CD14-positive monocyte (primary cell): ENCODE data around the gene EMID1. TPM values are rescaled to one million over a fixed set of nuclear protein-coding genes. Genes with fewer than 3 reads are reported as not detected.

ENCODE experiments used
- DNase-seq, 3 donors: peaks; one replicate each; pipeline ENCODE4 v3.0.0-alpha.2; 2011 to 2022
- H2AFZ ChIP-seq: 2 replicates; pipeline ENCODE4 v1.6.0; 2012; ENCODE audit warnings: mild to moderate bottlenecking, low read depth, low read length, inconsistent platforms; ENCODE audit not compliant: insufficient read depth, poor library complexity, severe bottlenecking
- H3K27ac ChIP-seq, 2 donors: 1 replicate in 1 of 2; 2 replicates in 1 of 2; pipeline ENCODE4 v1.5.1; 2012 to 2013; ENCODE audit warnings: low read length in 2 of 2, control low read depth in 1 of 2, inconsistent platforms in 1 of 2, low read depth in 1 of 2, mild to moderate bottlenecking in 1 of 2
- H3K27me3 ChIP-seq, 2 donors: one replicate each; pipeline versions ENCODE4 v1.6.0 to v1.6.1; 2011 to 2013; ENCODE audit warnings: low read length in 2 of 2; ENCODE audit not compliant: control insufficient read depth in 2 of 2, insufficient read depth in 2 of 2
- H3K36me3 ChIP-seq, 2 donors: replicated peaks in 1 of 2; 1 replicate in 1 of 2; 2 replicates in 1 of 2; pipeline versions ENCODE4 v1.5.1 to v1.6.1; 2012 to 2013; ENCODE audit warnings: low read length in 2 of 2, control low read depth in 1 of 2, inconsistent platforms in 1 of 2, mild to moderate bottlenecking in 1 of 2; ENCODE audit not compliant: insufficient read depth in 2 of 2, control insufficient read depth in 1 of 2
- H3K4me1 ChIP-seq, 2 donors: 1 replicate in 1 of 2; 2 replicates in 1 of 2; pipeline versions ENCODE4 v1.5.1 to v1.6.1; 2012 to 2013; ENCODE audit warnings: low read length in 2 of 2, control low read depth in 1 of 2, inconsistent platforms in 1 of 2, mild to moderate bottlenecking in 1 of 2, moderate library complexity in 1 of 2; ENCODE audit not compliant: insufficient read depth in 2 of 2, control insufficient read depth in 1 of 2
- H3K4me2 ChIP-seq: replicated peaks from 2 replicates; pipeline ENCODE3; 2012; ENCODE audit warnings: low read length, moderate library complexity, mild to moderate bottlenecking; ENCODE audit not compliant: poor library complexity, severe bottlenecking; ENCODE audit errors: extremely low read depth
- H3K4me3 ChIP-seq, 3 experiments: fragments of 200-600 bp in 1 of 3; sonication (generic) in 1 of 3; replicated peaks in 1 of 3; 1 replicate in 2 of 3; 2 replicates in 1 of 3; pipeline ENCODE4 v1.5.1; 2011 to 2013; ENCODE audit warnings: low read length in 3 of 3, mild to moderate bottlenecking in 3 of 3, control low read depth in 2 of 3, low read depth in 2 of 3, inconsistent platforms in 1 of 3, moderate library complexity in 1 of 3
- H3K79me2 ChIP-seq: 2 replicates; pipeline ENCODE4 v1.6.0; 2012; ENCODE audit warnings: mild to moderate bottlenecking, control low read depth, inconsistent platforms, low read length, moderate library complexity; ENCODE audit not compliant: insufficient read depth
- H3K9ac ChIP-seq: 2 replicates; pipeline ENCODE4 v1.6.0; 2017; ENCODE audit warnings: low read length, mild to moderate bottlenecking; ENCODE audit not compliant: insufficient read depth, poor library complexity, severe bottlenecking
- H3K9me3 ChIP-seq, 2 donors: replicated peaks in 1 of 2; 1 replicate in 1 of 2; 2 replicates in 1 of 2; pipeline versions ENCODE4 v1.5.1 to v1.6.1; 2012 to 2013; ENCODE audit warnings: low read length in 2 of 2, control low read depth in 1 of 2; ENCODE audit not compliant: control insufficient read depth in 1 of 2, insufficient read depth in 1 of 2
- H4K20me1 ChIP-seq: 2 replicates; pipeline ENCODE4 v1.6.0; 2012; ENCODE audit warnings: mild to moderate bottlenecking, low read length, control low read depth, moderate library complexity; ENCODE audit not compliant: insufficient read depth
- H3K27ac Mint-ChIP-seq, 7 donors: one replicate each; pipeline ENCODE4 v1.8.0; 2020; ENCODE audit warnings: mild to moderate bottlenecking in 7 of 7, mixed read lengths in 7 of 7, moderate library complexity in 6 of 7, inconsistent platforms in 2 of 7
- H3K27me3 Mint-ChIP-seq, 3 donors: one replicate each; pipeline ENCODE4 v1.8.0; 2021 to 2022; ENCODE audit warnings: low read depth in 3 of 3, mild to moderate bottlenecking in 3 of 3, mixed read lengths in 3 of 3, moderate library complexity in 3 of 3, inconsistent platforms in 1 of 3
- H3K36me3 Mint-ChIP-seq, 2 donors: one replicate each; pipeline ENCODE4 v1.8.0; 2020; ENCODE audit warnings: mixed read lengths in 2 of 2, inconsistent platforms in 1 of 2, mild to moderate bottlenecking in 1 of 2
- H3K4me1 Mint-ChIP-seq: one replicate; pipeline ENCODE4 v1.8.0; 2020; ENCODE audit warnings: mild to moderate bottlenecking, mixed read lengths
- H3K4me3 Mint-ChIP-seq, 2 donors: one replicate each; pipeline ENCODE4 v1.8.0; 2020; ENCODE audit warnings: mild to moderate bottlenecking in 2 of 2, mixed read lengths in 2 of 2, moderate library complexity in 1 of 2
- H3K9me3 Mint-ChIP-seq, 7 donors: one replicate each; pipeline ENCODE4 v1.8.0; 2020 to 2022; ENCODE audit warnings: mixed read lengths in 7 of 7, mild to moderate bottlenecking in 6 of 7, moderate library complexity in 6 of 7, inconsistent platforms in 2 of 7
- CTCF ChIP-seq: fragments of 200-600 bp; IDR thresholded peaks from one replicate; pipeline ENCODE4 v1.8.0; 2022; ENCODE audit warnings: antibody characterized with exemption, mild to moderate bottlenecking
- WGBS: methylation state at CpG from one replicate; pipeline ENCODE4 v1.1.5; 2013; ENCODE audit warnings: missing lambda C conversion rate; ENCODE audit not compliant: insufficient coverage; 5-methylcytosine and 5-hydroxymethylcytosine counted together
- intact Hi-C, 2 donors: fragments of 100-400 bp; cut with micrococcal nuclease; formaldehyde crosslinking; loops; one replicate each; pipeline versions ENCODE4 v1.15.0 to v1.15.1; 2023
- polyA plus RNA-seq, 3 donors: library from polyadenylated mRNA; depleted of rRNA in 1 of 3; unstranded in 2 of 3; stranded (reverse) in 1 of 3; fragments of 300-500 nt in 2 of 3; fragments of >200 nt in 1 of 3; fragmentation: Illumina TruSeq in 2 of 3; gene quantifications; 1 replicate in 2 of 3; 2 replicates in 1 of 3; pipeline ENCODE4 v1.2.3, GENCODE V29; 2012 to 2021

EMID1 gene
- polyA plus RNA-seq, 3 donors = not detected

GRCh38 chr22:29165321-29166060 is 40.2 kb upstream of the EMID1 start:
- intact Hi-C loops = no loop called here
- Mint-ChIP-seq H3K9me3 (peaks cover 0 to 5% (median 0%) of the 10 kb centered on the region in 7 donors), H3K27ac (no peak overlapping the region), H3K36me3 (no peaks in the 10 kb centered on the region), H3K4me1 (peaks cover 15% of the 10 kb centered on the region), H3K4me3 (peak overlapping the region in 1 of 2 donors; percentile 18), H3K27me3 (peaks cover 22 to 41% (median 33%) of the 10 kb centered on the region in 3 donors)
- Histone ChIP-seq H3K4me1 (peaks cover 10 to 11% of the 10 kb centered on the region in 2 donors), H3K9ac (no peak overlapping the region), H3K27me3 (peaks cover 0 to 6% of the 10 kb centered on the region in 2 donors), H3K4me3 (no peak overlapping the region), H3K4me2 (no peak overlapping the region), H3K36me3 (no peaks in the 10 kb centered on the region), H3K27ac (no peak overlapping the region), H2AFZ (no peak overlapping the region), H3K79me2 (no peaks in the 10 kb centered on the region), H3K9me3 (no peaks in the 10 kb centered on the region), H4K20me1 (no peaks in the 10 kb centered on the region)
- no peak for DNase-seq
- WGBS = 100% methylated on average over 5 of the region's 11 CpGs
- no peak for TF ChIP-seq CTCF

GRCh38 chr22:29166180-29166579 is 39.5 kb upstream of the EMID1 start:
- H3K9ac ChIP-seq = no peak overlapping the region
- H4K20me1 ChIP-seq = no peaks in the 10 kb centered on the region
- no peaks in the 10 kb centered on the region for H3K9me3 ChIP-seq
- peaks cover 0 to 5% (median 0%) of the 10 kb centered on the region in 7 donors for H3K9me3 Mint-ChIP-seq
- no peak overlapping the region for H3K27ac Mint-ChIP-seq
- peaks cover 0 to 6% of the 10 kb centered on the region in 2 donors for H3K27me3 ChIP-seq
- H3K79me2 ChIP-seq = no peaks in the 10 kb centered on the region
- H3K36me3 ChIP-seq = no peaks in the 10 kb centered on the region
- H3K36me3 Mint-ChIP-seq = no peaks in the 10 kb centered on the region
- peak overlapping the region in 1 of 2 donors; percentile 18 for H3K4me3 Mint-ChIP-seq
- H3K27ac ChIP-seq = no peak overlapping the region
- no peak overlapping the region for H3K4me2 ChIP-seq
- intact Hi-C loops = no loop called here
- no peak for DNase-seq
- H2AFZ ChIP-seq = no peak overlapping the region
- H3K27me3 Mint-ChIP-seq = peaks cover 22 to 38% (median 33%) of the 10 kb centered on the region in 3 donors
- 75% methylated on average over 4 of the region's 6 CpGs for WGBS
- peaks cover 15% of the 10 kb centered on the region for H3K4me1 Mint-ChIP-seq
- peaks cover 10 to 11% of the 10 kb centered on the region in 2 donors for H3K4me1 ChIP-seq
- TF ChIP-seq CTCF = no peak
- no peak overlapping the region for H3K4me3 ChIP-seq
